HL-60 (cell line): Measurements from ENCODE around the gene ARHGAP26.

Experiments
- POLR2AphosphoS5 ChIP-seq: IDR thresholded peaks from 2 replicates; pipeline ENCODE4 v1.6.1; 2012; ENCODE audit warnings: low read depth
- TF ChIP-seq, protein P1 (sequence below): IDR thresholded peaks from one replicate; pipeline ENCODE4 v1.5.1; 2011; ENCODE audit warnings: low read length, control low read depth, inconsistent platforms; ENCODE audit not compliant: insufficient read depth

DNA sequence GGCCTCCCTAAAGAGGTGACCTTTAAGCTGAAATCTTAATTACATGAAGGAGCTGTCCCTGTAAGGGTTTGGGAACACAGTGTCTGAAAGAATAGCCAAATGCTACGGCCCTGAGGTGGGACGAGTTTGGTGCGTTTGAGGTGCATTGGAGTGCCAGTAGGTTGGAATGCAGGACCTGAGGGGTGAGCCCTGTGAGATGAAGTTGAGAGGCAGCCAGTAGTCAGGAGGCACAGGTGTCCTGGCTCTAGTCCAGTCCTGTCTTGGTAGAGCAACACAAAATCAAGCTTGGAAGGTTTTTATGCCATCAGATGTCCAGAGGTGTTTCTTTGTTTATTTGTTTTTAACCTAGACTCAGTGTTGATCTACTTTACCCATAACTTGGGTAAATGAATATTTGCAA, 108.5 kb downstream of the ARHGAP26 start:
- TF ChIP-seq, protein P1, sequence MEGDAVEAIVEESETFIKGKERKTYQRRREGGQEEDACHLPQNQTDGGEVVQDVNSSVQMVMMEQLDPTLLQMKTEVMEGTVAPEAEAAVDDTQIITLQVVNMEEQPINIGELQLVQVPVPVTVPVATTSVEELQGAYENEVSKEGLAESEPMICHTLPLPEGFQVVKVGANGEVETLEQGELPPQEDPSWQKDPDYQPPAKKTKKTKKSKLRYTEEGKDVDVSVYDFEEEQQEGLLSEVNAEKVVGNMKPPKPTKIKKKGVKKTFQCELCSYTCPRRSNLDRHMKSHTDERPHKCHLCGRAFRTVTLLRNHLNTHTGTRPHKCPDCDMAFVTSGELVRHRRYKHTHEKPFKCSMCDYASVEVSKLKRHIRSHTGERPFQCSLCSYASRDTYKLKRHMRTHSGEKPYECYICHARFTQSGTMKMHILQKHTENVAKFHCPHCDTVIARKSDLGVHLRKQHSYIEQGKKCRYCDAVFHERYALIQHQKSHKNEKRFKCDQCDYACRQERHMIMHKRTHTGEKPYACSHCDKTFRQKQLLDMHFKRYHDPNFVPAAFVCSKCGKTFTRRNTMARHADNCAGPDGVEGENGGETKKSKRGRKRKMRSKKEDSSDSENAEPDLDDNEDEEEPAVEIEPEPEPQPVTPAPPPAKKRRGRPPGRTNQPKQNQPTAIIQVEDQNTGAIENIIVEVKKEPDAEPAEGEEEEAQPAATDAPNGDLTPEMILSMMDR = no peak
- no peak for TF ChIP-seq POLR2AphosphoS5
